ENCODE measurements around the gene SPATA24.

GRCh38 chr5:139354186-139354585, 49.7 kb downstream of the SPATA24 start:
- TF ChIP-seq CHD1 (IDR thresholded peaks at IDR 0.05; ENCODE audit: low read depth, low read length) (no peak), TAF1 (IDR thresholded peaks at IDR 0.05; ENCODE audit: low read depth, low read length) (no peak), RFX5 (IDR thresholded peaks at IDR 0.05; ENCODE audit: borderline replicate concordance, low read depth, low read length) (no peak), CTCF (IDR thresholded peaks at IDR 0.05; ENCODE audit: control extremely low read depth in 1 of 3, insufficient read depth in 1 of 3, low read depth in 1 of 3, low read length in 3 of 3) (no peak), FOSL1 (IDR thresholded peaks at IDR 0.05; ENCODE audit: insufficient read depth, low read depth, low read length) (no peak), CEBPB (IDR thresholded peaks at IDR 0.05; ENCODE audit: low read depth, low read length) (no peak)

Data from H1 (cell line).